ENCODE results near the gene TLK1. TPM values are rescaled to one million over a fixed set of nuclear protein-coding genes. Genes with fewer than 3 reads are reported as not detected.

Gene TLK1
- total and polyA plus RNA-seq, 12 donors, result 5.8 to 41.8 (median 31.1) TPM

- H3K4me3 ChIP-seq, result no peak overlapping the region
- H3K9me3 ChIP-seq, result peaks cover 0 to 5% (median 0%) of the 10 kb centered on the region in 11 donors
- no peak for ATAC-seq
- H3K27me3 ChIP-seq, result no peaks in the 10 kb centered on the region
- DNase-seq, result no peak
- H3K4me1 ChIP-seq, result no peaks in the 10 kb centered on the region
- no peak for TF ChIP-seq CTCF (IDR thresholded peaks at IDR 0.05)
- peaks cover 0 to 2% (median 0%) of the 10 kb centered on the region in 9 donors for H3K36me3 ChIP-seq
- intact Hi-C loops (cut with DNase I), result no loop called here
- WGBS, 2 donors, result 95 to 97% methylated on average over 1 of the region's 1 CpG
- H3K27ac ChIP-seq, result no peak overlapping the region
Measured at GRCh38 chr2:171066110-171066509, 94.6 kb downstream of the TLK1 start.

- DNase-seq, result no peak
- Histone ChIP-seq H3K9me3 (no peaks in the 10 kb centered on the region), H3K4me3 (no peak overlapping the region), H3K36me3 (peaks cover 0 to 75% (median 7%) of the 10 kb centered on the region in 9 donors), H3K27ac (no peak overlapping the region), H3K27me3 (no peaks in the 10 kb centered on the region), H3K4me1 (no peaks in the 10 kb centered on the region)
- 77 to 80% methylated on average over 2 of the region's 2 CpGs for whole genome bisulfite sequencing, 2 donors
- ATAC-seq, result no peak
- intact Hi-C loops (cut with DNase I), result loop anchor here in 1 of 10 donors (5.0 kb wide), 1 partner anchor 105 kb away; the partner anchor contains the start of gene TLK1
- no peak for TF ChIP-seq CTCF (IDR thresholded peaks at IDR 0.05)
Measured at GRCh38 chr2:171057575-171057974, 103.1 kb downstream of the TLK1 start.

- intact Hi-C loops (cut with DNase I), result loop anchor here in 1 of 10 donors (5.0 kb wide), 1 partner anchor 106 kb away; the partner anchor contains the start of gene TLK1
- H3K4me3 ChIP-seq, result no peak overlapping the region
- peaks cover 0 to 88% (median 7%) of the 10 kb centered on the region in 9 donors for H3K36me3 ChIP-seq
- ATAC-seq (no peak), DNase-seq (no peak)
- no peaks in the 10 kb centered on the region for H3K4me1 ChIP-seq
- 69 to 79% methylated on average over 1 of the region's 1 CpG for WGBS, 2 donors
- H3K27me3 ChIP-seq, result no peaks in the 10 kb centered on the region
- no peaks in the 10 kb centered on the region for H3K9me3 ChIP-seq
- no peak overlapping the region for H3K27ac ChIP-seq
- no peak for TF ChIP-seq CTCF (IDR thresholded peaks at IDR 0.05)
Measured at GRCh38 chr2:171056307-171056706, 104.4 kb downstream of the TLK1 start.

GRCh38 chr2:171049691-171050090 is 111.0 kb downstream of the TLK1 start:
- ATAC-seq, result no peak
- TF ChIP-seq CTCF (IDR thresholded peaks at IDR 0.05), result no peak
- Histone ChIP-seq H3K36me3 (peaks cover 0 to 98% (median 40%) of the 10 kb centered on the region in 9 donors), H3K27ac (no peak overlapping the region), H3K9me3 (no peaks in the 10 kb centered on the region), H3K4me3 (no peak overlapping the region), H3K4me1 (no peaks in the 10 kb centered on the region), H3K27me3 (no peaks in the 10 kb centered on the region)
- no peak for DNase-seq
- 96 to 98% methylated on average over 7 of the region's 7 CpGs for WGBS, 2 donors
- intact Hi-C loops (cut with DNase I), result loop anchor here in 1 of 10 donors (5.0 kb wide), 1 partner anchor 1853 kb away; no protein-coding TSS in a partner anchor

Data from heart right ventricle (tissue), 16 donors.